AG09309 (cell line): ENCODE results near the gene CDH13.

ENCODE experiments used
- DNase-seq: peaks from one replicate; pipeline ENCODE4 v3.0.0-alpha.2; 2010; ENCODE audit warnings: low read depth
- H3K4me3 ChIP-seq: 2 replicates; pipeline ENCODE4 v1.5.1; 2011; ENCODE audit warnings: mild to moderate bottlenecking, low read depth, low read length, moderate library complexity; ENCODE audit not compliant: control insufficient read depth
- CTCF ChIP-seq: IDR thresholded peaks from 2 replicates; pipeline ENCODE4 v1.5.1; 2011; ENCODE audit warnings: mild to moderate bottlenecking, low read depth, low read length, inconsistent platforms; ENCODE audit not compliant: insufficient read depth, control insufficient read depth; ENCODE audit errors: missing control alignments

The CDH13 gene

GRCh38 chr16:82643936-82644630, 17.3 kb downstream of the CDH13 start:
- no peak for TF ChIP-seq CTCF
- no peak for DNase-seq
- no peak overlapping the region for H3K4me3 ChIP-seq

GRCh38 chr16:82646504-82646903, 19.7 kb downstream of the CDH13 start:
- no peak overlapping the region for H3K4me3 ChIP-seq
- TF ChIP-seq CTCF, result no peak
- DNase-seq, result no peak

GRCh38 chr16:82649766-82650165, 23.0 kb downstream of the CDH13 start:
- no peak overlapping the region for H3K4me3 ChIP-seq
- no peak for TF ChIP-seq CTCF

GRCh38 chr16:82650804-82651203, 24.0 kb downstream of the CDH13 start:
- TF ChIP-seq CTCF, result no peak
- H3K4me3 ChIP-seq, result no peak overlapping the region
- no peak for DNase-seq

More at GRCh38 chr16:82649766-82650165, 23.0 kb downstream of the CDH13 start:
- DNase-seq, result no peak

GRCh38 chr16:82651921-82652601, 25.3 kb downstream of the CDH13 start:
- DNase-seq, result no peak
- H3K4me3 ChIP-seq, result no peak overlapping the region
- TF ChIP-seq CTCF, result no peak

- H3K4me3 ChIP-seq, result no peak overlapping the region
- TF ChIP-seq CTCF, result no peak
- DNase-seq, result no peak
Measured at GRCh38 chr16:82652826-82653225, 26.1 kb downstream of the CDH13 start.
